GM12878 (cell line): ENCODE measurements around the gene WWTR1. TPM values are rescaled to one million over a fixed set of nuclear protein-coding genes. Genes with fewer than 3 reads are reported as not detected.

Experiments used
- ATAC-seq: fragments of 200-7000 bp; cut with Tn5 transposase; 3 replicates; pipeline ENCODE4 v1.9.1; 2020; ENCODE audit warnings: mild to moderate bottlenecking, moderate library complexity
- BruUV-seq: library from RNA; stranded (reverse); fragments of 400-500 nt; replicated peaks from 2 replicates; lab custom pipeline; 2021; lab: Mats Ljungman, UMichigan
- CTCF ChIA-PET: fragments of 300-600 bp; sonication (Branson Sonifier 250); formaldehyde crosslinking; extraction: SDS; loops from one replicate; lab custom pipeline; 2021; ENCODE audit warnings: inconsistent platforms; lab: Yijun Ruan, JAX
- POLR2A ChIA-PET: fragments of 350-600 bp; formaldehyde crosslinking; extraction: SDS; loops from one replicate; lab custom pipeline; 2021; ENCODE audit warnings: inconsistent platforms; lab: Charles Lee
- RAD21 ChIA-PET: fragments of 300-600 bp; sonication (Branson Sonifier 250); formaldehyde crosslinking; loops from one replicate; lab custom pipeline; 2023; ENCODE audit warnings: antibody characterized with exemption; ENCODE audit not compliant: unreplicated experiment; lab: Charles Lee
- SMC1A ChIA-PET: fragments of 300-600 bp; sonication (Branson Sonifier 250); formaldehyde crosslinking; loops from one replicate; lab custom pipeline; 2023; ENCODE audit not compliant: unreplicated experiment, uncharacterized antibody; lab: Charles Lee
- DNase-seq: peaks from one replicate; pipeline ENCODE4 v3.0.0-alpha.2; 2011; ENCODE audit warnings: low read depth, low spot score
- FAIRE-seq: peaks from 3 replicates; lab custom pipeline; 2011; peaks lifted over from hg19 to GRCh38; lab: Jason Lieb, UNC
- H2AFZ ChIP-seq: 2 replicates; pipeline ENCODE4 v1.6.0; 2011; ENCODE audit warnings: low read depth, low read length, control low read depth; ENCODE audit not compliant: control insufficient read depth
- H3K27ac ChIP-seq: 2 replicates; pipeline ENCODE4 v1.5.1; 2011; ENCODE audit warnings: control low read depth; ENCODE audit not compliant: control insufficient read depth, insufficient read depth
- H3K27me3 ChIP-seq, 2 experiments: replicated peaks in 1 of 2; 2 replicates each; pipeline versions ENCODE4 v1.6.0 to v1.6.1; 2011; ENCODE audit warnings: low read length in 1 of 2; ENCODE audit not compliant: control insufficient read depth in 2 of 2, insufficient read depth in 2 of 2
- H3K36me3 ChIP-seq, 2 experiments: 2 replicates each; pipeline ENCODE4 v1.5.1; 2011; ENCODE audit warnings: low read length in 1 of 2; ENCODE audit not compliant: control insufficient read depth in 2 of 2, insufficient read depth in 2 of 2
- H3K4me1 ChIP-seq: 2 replicates; pipeline ENCODE4 v1.6.1; 2011; ENCODE audit warnings: mild to moderate bottlenecking, low read length, moderate library complexity, mixed read lengths; ENCODE audit not compliant: control insufficient read depth, insufficient read depth
- H3K4me2 ChIP-seq: 2 replicates; pipeline ENCODE4 v1.6.0; 2011; ENCODE audit warnings: control low read depth; ENCODE audit not compliant: control insufficient read depth, insufficient read depth
- H3K4me3 ChIP-seq: fragments of 200-600 bp; sonication (generic); 2 replicates; pipeline ENCODE4 v1.5.1; 2016
- H3K79me2 ChIP-seq: 2 replicates; pipeline ENCODE4 v1.6.0; 2011; ENCODE audit warnings: low read length; ENCODE audit not compliant: control insufficient read depth, insufficient read depth
- H3K9ac ChIP-seq: 2 replicates; pipeline ENCODE4 v1.8.0; 2011; ENCODE audit warnings: low read length, control low read depth, mixed read lengths; ENCODE audit not compliant: control insufficient read depth, insufficient read depth
- H3K9me3 ChIP-seq: replicated peaks from 3 replicates; pipeline ENCODE4 v1.5.1; 2011; ENCODE audit warnings: mild to moderate bottlenecking, low read length; ENCODE audit not compliant: control insufficient read depth, insufficient read depth
- H4K20me1 ChIP-seq: 2 replicates; pipeline ENCODE4 v1.6.0; 2011; ENCODE audit not compliant: control insufficient read depth, insufficient read depth
- CREM ChIP-seq: IDR thresholded peaks from 2 replicates; pipeline ENCODE4 v1.6.1; 2014; ENCODE audit warnings: antibody characterized with exemption, low read depth
- NFYA ChIP-seq: IDR thresholded peaks from 2 replicates; pipeline ENCODE4 v1.6.1; 2011; ENCODE audit warnings: low read depth, mild to moderate bottlenecking, low read length, improper control_type of control experiment, borderline replicate concordance
- RUNX3 ChIP-seq: IDR thresholded peaks from 2 replicates; pipeline ENCODE4 v1.6.1; 2012; ENCODE audit warnings: low read length, inconsistent platforms
- WGBS: methylation state at CpG from one replicate; pipeline ENCODE4 v1.1.6; 2016; ENCODE audit warnings: low lambda C conversion rate; ENCODE audit not compliant: insufficient replicate concordance, insufficient coverage; ENCODE audit errors: missing lambda C conversion rate; 5-methylcytosine and 5-hydroxymethylcytosine counted together
- in situ Hi-C: fragments of 300-500 bp; cut with MboI; formaldehyde crosslinking; loops from 9 replicates; pipeline ENCODE4 v1.14.3; 2018; ENCODE audit warnings: mixed read lengths
- intact Hi-C: fragments of 100-400 bp; cut with micrococcal nuclease; formaldehyde crosslinking; loops from one replicate; pipeline ENCODE4 v1.14.2; 2022; ENCODE audit not compliant: unreplicated experiment
- polyA plus RNA-seq, 11 experiments: library from polyadenylated mRNA; depleted of rRNA in 4 of 11; unstranded in 6 of 11; stranded (reverse) in 5 of 11; fragments of >200 nt; fragmentation: Nextera tagmentation in 4 of 11; fragmentation: Illumina TruSeq in 1 of 11; extraction: Ambion mirVana in 4 of 11; extraction: Trizol in 1 of 11; gene quantifications; 1 replicate in 1 of 11; 2 replicates in 10 of 11; pipeline versions ENCODE4 v1.2.1 to v1.2.3, GENCODE V29; 2011 to 2016; ENCODE audit warnings: inconsistent platforms in 2 of 11, missing spikeins in 2 of 11, low read depth in 1 of 11
- total RNA-seq, 4 experiments: library from RNA; depleted of rRNA in 3 of 4; stranded (reverse); fragments of >200 nt in 3 of 4; fragmentation: Illumina TruSeq in 1 of 4; extraction: Trizol in 1 of 4; gene quantifications; 2 replicates each; pipeline versions ENCODE4 v1.2.1 to v1.2.3, GENCODE V29; 2013 to 2021

Gene WWTR1
- total and polyA plus RNA-seq, 10 of the 15 experiments (the other 5 are each of a cell fraction or from before 2014, with no cell fraction given): 2.5 to 18.5 (median 5.8) TPM

DNA sequence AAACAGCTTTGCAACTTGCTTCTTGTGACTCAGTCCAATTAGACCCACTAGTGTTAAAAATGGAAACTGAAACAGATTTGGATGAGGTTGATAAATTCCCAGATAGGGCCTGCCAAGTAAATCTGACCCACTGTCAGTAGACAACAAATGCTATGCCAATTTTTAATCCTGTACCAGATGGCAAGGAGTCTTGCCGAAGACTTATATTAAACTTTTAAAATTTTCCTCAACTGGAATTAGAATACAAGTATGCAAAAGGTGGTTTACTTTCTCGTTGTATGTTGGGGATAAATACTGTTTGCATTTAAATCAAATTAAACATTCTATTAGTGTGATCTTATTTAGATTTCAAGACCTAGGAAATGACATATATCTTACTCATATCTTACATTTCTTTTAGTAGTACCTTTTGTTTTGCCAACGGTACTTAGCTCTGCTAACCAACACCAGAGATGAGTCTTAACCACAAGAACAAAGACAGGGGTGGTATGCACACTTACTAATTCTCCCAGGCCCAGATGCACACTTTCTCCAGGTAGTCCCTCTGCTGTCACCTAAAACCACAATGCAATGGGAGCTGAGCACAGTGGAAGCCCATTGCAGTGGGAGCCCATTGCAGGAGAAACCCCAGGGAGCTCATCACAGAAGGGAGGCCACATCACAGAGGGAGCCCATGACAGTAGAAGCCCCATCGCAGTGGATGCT lies 77.8 kb downstream of the WWTR1 start (continued):
- peak; percentile 72 for TF ChIP-seq CREM

DNA sequence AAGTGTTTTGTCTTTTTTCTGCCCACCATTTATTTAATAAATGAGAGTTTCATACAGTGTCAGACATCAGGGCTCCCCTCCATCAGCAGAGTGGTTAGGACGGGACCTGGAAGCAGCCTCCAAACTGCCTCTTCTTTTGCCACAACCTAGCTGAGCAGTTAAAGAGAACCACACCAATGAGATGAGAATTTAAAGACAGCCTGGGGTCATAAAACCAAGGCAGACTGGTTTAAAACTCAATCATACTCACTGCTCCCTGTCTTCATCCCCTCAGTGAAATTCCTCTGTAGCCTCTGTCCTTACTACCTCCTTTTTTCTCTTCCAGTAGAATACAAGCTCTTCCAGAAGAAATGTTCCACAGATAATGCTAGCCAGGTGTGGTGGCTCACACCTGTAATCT lies 78.7 kb downstream of the WWTR1 start:
- SMC1A ChIA-PET: interaction anchor here (0.7 to 16.2 kb wide), 21 partner anchors 9 to 138 kb away, joined by 3 to 505 read pairs (median 6); partner anchors contain the start of gene WWTR1
- no TSS peak for BruUV-seq

More for the DNA sequence above, 78.7 kb downstream of the WWTR1 start:
- DNase-seq: no peak
- no peak overlapping the region for H3K4me3 ChIP-seq
- no peak for FAIRE-seq
- RAD21 ChIA-PET: interaction anchor here (0.8 to 5.1 kb wide), 11 partner anchors 10 to 138 kb away, joined by 3 to 117 read pairs (median 20); partner anchors contain the start of gene WWTR1
- no peak overlapping the region for H3K9ac ChIP-seq
- intact Hi-C loops: no loop called here
- H3K4me2 ChIP-seq: no peak overlapping the region; the same call in 1 of the 2 replicates
- H3K79me2 ChIP-seq: peaks cover 19% of the 10 kb centered on the region
- no peak for ATAC-seq
- H4K20me1 ChIP-seq: no peaks in the 10 kb centered on the region
- no peaks in the 10 kb centered on the region for H3K27me3 ChIP-seq
- CTCF ChIA-PET: interaction anchor here (1.1 to 12.3 kb wide), 7 partner anchors 9 to 138 kb away, joined by 3 to 147 read pairs (median 26); partner anchors contain the start of gene WWTR1
- no peak overlapping the region for H2AFZ ChIP-seq
- peak overlapping the region; percentile 63 for H3K27ac ChIP-seq
- WGBS: 79% methylated on average over 1 of the region's 1 CpG
- POLR2A ChIA-PET: interaction anchor here (0.8 to 8.3 kb wide), 13 partner anchors 9 to 79 kb away, joined by 3 to 87 read pairs (median 5); partner anchors contain the start of gene WWTR1
- peaks cover 74% of the 10 kb centered on the region for H3K4me1 ChIP-seq
- in situ Hi-C loops: loop anchor here (25.0 kb wide), 1 partner anchor 1267 kb away; no protein-coding TSS in a partner anchor
- no peaks in the 10 kb centered on the region; a peak in 1 of 4 replicates for H3K36me3 ChIP-seq
- TF ChIP-seq NFYA (no peak), RUNX3 (no peak)
- H3K9me3 ChIP-seq: no peaks in the 10 kb centered on the region
